GM20431 (cell line): Measurements from ENCODE around the gene PRSS58.

Experiments used
- in situ Hi-C: fragments of 300-500 bp; cut with MseI, MboI; formaldehyde crosslinking; loops from one replicate; pipeline ENCODE4 v1.15.0; 2020; ENCODE audit warnings: low sequenced_read_pairs; ENCODE audit not compliant: unreplicated experiment

PRSS58 gene

DNA sequence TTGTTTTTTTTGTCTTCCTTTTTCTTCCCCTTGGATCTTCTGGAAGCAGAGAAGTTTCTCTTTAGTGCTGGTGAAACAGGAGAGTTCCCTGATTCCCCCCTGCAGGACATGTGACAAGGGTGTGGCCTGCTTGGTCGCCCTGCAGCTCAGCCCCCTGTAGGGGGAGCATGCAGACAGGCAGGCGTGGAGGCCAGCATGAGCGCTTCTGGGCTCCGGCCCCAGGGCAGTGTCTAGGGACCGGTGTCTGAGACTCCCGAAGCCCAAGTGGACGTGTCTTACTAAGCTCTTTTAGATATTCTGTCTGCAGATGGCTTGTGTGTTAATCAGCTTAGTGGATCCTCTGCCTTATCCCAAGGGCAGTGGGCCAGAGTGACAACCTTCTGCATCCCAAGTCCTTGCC is 26.1 kb downstream of the PRSS58 start:
- in situ Hi-C loops = no loop called here

DNA sequence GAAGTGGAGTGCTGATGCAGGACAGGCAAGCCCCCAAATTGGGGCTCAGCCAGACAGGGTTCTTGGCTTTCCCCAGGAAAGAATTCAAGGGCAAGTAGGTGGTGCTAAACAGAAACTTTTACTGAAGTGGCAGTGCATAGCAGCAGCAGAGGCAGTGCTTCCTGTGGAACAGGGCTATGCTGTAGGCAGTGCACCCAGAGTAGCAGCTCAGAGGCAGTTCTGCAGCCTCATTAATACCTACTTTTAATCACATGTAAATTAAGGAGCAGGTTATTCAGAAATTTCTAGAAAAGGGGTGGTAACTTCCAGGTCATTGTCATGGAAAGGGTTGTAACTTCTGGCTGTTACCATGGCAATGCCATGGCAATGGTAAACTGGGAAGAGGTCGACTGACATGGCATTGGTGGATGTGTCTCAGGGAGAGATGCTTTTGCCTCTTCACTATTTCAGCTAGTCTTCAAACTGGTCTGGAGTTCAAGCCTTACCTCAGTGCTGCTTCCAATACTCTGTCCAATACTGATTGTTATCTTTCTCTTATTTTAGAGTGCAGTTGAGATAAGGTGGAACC is 29.2 kb downstream of the PRSS58 start:
- in situ Hi-C loops = no loop called here
